ENCODE data around the gene IGF1R.

GRCh38 chr15:98683831-98684230 lies 35.5 kb downstream of the IGF1R start:
- peak in 1 of 2 donors; percentile 2 for TF ChIP-seq POLR2A (IDR thresholded peaks at IDR 0.05)
- TF ChIP-seq, protein P1, sequence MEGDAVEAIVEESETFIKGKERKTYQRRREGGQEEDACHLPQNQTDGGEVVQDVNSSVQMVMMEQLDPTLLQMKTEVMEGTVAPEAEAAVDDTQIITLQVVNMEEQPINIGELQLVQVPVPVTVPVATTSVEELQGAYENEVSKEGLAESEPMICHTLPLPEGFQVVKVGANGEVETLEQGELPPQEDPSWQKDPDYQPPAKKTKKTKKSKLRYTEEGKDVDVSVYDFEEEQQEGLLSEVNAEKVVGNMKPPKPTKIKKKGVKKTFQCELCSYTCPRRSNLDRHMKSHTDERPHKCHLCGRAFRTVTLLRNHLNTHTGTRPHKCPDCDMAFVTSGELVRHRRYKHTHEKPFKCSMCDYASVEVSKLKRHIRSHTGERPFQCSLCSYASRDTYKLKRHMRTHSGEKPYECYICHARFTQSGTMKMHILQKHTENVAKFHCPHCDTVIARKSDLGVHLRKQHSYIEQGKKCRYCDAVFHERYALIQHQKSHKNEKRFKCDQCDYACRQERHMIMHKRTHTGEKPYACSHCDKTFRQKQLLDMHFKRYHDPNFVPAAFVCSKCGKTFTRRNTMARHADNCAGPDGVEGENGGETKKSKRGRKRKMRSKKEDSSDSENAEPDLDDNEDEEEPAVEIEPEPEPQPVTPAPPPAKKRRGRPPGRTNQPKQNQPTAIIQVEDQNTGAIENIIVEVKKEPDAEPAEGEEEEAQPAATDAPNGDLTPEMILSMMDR (IDR thresholded peaks at IDR 0.05), result no peak

Measured in adrenal gland (tissue), 5 donors.